NOMO-1 treated with DMSO at 0.1 percent for 48 hours (cell line): ENCODE measurements around the gene FBXL15.

Source experiments
- DNase-seq: peaks from one replicate; lab custom pipeline; 2025; ENCODE audit not compliant: unreplicated experiment; lab: John Stamatoyannopoulos, UW

Gene FBXL15, protein sequence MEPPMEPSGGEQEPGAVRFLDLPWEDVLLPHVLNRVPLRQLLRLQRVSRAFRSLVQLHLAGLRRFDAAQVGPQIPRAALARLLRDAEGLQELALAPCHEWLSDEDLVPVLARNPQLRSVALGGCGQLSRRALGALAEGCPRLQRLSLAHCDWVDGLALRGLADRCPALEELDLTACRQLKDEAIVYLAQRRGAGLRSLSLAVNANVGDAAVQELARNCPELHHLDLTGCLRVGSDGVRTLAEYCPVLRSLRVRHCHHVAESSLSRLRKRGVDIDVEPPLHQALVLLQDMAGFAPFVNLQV

GRCh38 chr10:102420714-102421506 is at the start of gene FBXL15:
FBXL15 (plus strand) TSS chr10:102420836; CDS start chr10:102421130, 294 bp downstream.
- DNase-seq = peak; percentile 95

GRCh38 chr10:102371295-102371694 is 49.3 kb upstream of the FBXL15 start:
- no peak for DNase-seq

DNA sequence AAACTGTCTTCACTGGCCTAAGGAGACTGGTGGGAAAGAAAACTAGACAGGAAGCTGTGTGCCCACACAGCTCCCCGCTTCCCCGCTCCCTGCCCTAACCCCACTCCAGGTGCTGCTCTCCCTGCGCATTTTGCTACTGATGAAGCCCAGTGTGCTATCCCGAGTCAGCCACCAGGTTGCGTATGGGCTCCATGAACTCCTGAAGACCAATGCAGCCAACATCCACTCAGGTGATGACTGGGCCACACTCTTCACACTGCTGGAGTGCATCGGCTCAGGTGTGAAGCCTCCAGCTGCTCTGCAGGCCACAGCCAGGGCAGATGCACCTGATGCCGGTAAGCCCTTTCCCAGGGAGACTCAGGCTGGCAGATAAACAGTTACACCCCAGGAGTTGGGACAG is 45.4 kb upstream of the FBXL15 start:
- DNase-seq = no peak

GRCh38 chr10:102375867-102376266 is 44.8 kb upstream of the FBXL15 start:
- no peak for DNase-seq

DNA sequence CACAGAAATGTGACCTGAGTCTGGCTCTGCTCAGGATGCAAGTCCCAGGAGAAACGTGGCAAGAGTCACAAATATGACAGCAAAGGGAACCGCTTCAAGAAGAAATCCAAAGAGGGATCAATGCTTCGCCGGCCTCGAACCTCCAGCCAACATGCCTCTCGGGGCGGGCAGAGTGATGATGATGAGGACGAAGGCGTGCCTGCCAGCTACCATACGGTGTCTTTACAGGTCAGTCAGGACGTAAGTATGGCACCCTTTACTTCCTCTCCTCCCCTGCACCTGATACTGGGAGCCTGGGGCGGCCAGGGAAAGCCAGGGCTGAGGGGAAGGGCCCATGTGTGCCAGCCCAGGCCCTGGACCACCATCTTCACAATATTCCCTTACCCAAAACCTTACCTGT is 43.7 kb upstream of the FBXL15 start:
- no peak for DNase-seq

GRCh38 chr10:102379383-102379782 is 41.3 kb upstream of the FBXL15 start:
- no peak for DNase-seq

- DNase-seq = no peak
Measured at GRCh38 chr10:102381983-102382382, 38.7 kb upstream of the FBXL15 start.

DNA sequence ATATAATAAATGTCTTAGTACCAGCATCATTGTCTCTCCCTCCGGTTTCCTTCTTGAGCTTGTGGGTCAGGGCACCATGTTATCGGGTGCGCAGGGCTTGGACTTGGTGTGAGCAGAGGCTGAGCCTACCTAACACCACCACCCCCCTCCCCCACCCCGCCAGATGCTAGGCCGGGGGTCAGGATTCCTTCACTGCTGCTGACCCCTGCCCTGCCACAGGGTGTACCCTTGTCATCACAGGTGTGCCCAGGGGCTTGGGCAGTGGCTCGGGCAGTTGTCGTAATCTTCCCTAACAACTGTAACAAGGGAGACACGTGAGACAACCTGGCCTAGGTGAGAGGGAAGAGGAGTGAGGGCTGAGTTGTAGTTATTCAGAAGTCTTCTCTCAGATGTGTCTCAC is 37.8 kb upstream of the FBXL15 start:
- DNase-seq = no peak

- DNase-seq = no peak
Measured at GRCh38 chr10:102384053-102384452, 36.6 kb upstream of the FBXL15 start.

DNA sequence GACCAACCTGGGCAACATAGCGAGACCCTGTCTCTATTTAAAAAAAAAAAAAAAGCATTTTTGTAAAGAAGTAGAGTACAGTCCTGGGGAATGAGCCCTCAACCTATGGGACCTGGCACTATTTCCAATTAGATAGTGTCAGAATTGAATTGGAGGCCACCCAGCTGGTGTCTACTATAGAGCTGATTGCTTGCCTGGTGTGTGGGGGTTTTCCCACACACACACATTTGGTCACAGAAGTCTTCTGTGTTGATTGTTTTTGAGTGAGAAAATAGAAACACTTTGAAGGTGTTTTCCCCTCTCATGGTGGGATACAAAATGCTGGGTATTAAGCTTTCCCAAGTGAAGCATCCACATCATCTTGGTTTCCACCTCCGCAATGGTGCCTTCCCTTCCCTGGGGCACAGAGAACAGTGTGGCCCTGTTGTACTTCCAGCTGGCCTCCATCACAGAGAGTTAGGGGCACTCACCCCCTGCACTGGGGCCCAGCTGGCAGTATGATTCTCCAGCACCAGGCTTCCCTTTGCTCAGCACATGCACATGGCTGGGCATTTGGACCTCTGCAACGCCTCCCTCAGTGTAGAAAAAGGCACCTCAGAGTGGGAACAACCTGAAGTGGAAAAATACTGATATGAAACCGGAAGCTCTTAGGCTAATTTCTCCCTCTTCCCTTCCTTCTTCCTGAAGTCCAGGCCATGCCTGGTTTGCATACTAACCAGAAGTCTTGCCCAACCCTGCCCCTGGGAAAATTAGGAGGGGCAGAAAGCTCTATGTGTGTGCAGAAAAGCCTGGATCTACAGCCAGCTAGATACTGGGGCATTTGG is 35.8 kb upstream of the FBXL15 start:
- DNase-seq = no peak

DNA sequence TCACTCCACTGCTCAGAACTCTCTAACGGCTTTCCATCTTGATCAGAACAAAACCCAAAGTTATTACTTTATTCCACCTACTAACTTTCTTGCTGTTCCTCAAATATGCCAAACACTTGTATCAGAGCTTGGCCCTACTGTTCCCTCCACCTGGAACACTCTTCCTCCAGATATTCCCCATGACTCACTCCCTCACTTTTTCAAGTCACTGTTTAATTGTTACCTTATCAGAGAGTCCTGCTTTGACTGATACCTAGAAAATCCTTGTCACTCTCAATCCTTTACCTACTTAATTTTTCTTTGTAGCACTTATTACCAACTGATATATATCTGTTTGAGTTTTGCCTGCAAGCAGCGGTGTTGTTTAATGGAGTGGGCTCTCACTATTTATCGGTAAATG is 30.7 kb upstream of the FBXL15 start:
- no peak for DNase-seq

- DNase-seq = no peak
Measured at GRCh38 chr10:102392306-102392705, 28.3 kb upstream of the FBXL15 start.

- no peak for DNase-seq
Measured at GRCh38 chr10:102393411-102394078, 27.1 kb upstream of the FBXL15 start.

DNA sequence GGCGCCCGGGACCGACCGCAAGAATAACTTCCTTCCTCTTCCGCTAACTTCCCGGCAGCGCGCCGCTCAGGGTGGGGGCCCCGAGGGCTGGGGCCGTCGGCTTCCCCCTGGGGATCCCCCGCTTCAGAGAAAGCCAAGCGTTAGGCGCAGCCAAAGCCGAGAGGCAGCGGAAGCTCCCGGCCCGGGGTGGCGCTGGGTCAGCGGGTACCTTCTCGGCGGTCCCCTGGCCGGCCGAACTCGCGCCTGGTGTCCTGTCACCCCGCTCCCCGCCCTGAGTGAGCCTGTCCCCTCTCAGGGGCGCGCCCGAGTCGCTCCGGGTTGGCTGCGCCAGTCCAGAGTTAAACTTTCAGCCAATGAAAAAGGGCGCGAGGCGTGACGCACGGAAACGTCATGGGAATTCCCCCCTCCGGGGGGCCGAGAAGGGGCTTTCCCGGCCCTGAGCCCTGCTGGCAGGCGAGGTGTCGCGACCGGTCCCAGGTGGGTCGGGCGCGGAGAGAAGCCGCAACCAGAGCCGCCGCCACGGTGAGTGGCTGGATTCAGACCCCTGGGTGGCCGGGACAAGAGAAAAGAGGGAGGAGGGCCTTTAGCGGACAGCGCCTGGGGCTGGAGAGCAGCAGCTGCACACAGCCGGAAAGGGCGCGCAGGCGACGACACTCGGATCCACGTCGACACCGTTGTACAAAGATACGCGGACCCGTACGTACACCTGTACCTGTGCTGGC is 26.4 kb upstream of the FBXL15 start:
- DNase-seq = peak; percentile 88

DNA sequence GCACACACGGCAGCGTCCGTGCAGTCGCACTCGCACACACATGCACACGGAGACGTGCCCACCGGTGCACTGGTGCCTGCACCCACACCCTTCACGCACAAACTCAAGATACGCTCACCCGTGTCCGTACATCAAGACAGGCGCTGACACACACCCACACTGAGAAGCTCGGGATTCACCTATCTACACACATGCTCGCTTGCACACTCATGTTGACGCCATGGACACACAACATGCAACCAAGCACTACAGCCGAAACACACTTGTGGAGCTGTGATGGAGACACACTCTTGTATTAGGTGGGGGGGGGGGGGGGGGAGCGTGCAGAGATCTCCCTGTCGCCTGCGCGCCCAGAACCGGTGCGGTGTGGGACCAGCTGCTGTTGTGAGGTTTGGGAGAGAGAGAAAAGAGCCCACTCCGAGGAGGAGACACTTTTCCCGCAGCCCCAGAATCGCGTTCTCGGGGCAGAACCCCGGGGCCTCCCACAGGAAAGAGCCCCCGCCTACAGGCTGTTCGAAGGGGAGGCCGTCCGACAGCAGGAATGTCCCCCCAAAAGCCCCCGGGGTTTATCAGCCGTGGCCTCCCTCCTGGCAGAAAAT is 25.7 kb upstream of the FBXL15 start:
- DNase-seq = no peak

- peak; percentile 35 for DNase-seq
Measured at GRCh38 chr10:102395400-102396316, 25.0 kb upstream of the FBXL15 start, which contains the start of gene NFKB2. NFKB2 (plus strand) TSS chr10:102395705; CDS start chr10:102395960, 255 bp downstream.

DNA sequence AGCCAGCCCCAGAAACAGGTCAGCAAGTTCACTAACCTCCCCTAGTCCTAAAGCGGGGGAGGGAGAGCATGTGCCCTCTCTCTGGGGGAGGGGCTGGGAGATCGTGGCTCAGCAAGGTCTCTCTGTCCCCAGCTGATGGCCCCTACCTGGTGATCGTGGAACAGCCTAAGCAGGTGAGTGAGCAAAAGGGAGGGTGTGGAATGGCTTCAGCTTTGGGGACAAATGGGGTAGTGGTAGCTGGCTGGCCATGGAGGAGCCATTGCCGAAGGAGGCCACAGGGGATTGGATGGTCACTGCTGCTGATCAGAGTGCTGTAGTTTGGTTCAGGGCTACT is 24.4 kb upstream of the FBXL15 start:
- no peak for DNase-seq

DNA sequence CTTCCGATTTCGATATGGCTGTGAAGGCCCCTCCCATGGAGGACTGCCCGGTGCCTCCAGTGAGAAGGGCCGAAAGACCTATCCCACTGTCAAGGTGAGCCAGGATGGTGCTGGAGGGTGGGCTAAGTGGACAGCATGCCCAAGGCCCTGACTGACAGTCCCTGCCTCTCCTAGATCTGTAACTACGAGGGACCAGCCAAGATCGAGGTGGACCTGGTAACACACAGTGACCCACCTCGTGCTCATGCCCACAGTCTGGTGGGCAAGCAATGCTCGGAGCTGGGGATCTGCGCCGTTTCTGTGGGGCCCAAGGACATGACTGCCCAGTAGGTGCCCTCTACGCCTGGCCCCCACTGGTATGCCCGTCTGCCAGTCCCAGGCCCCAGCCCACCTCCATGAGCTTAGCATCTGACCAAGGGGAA is 23.9 kb upstream of the FBXL15 start:
- no peak for DNase-seq
